ENCODE measurements around the gene NLGN2. TPM values are rescaled to one million over a fixed set of nuclear protein-coding genes. Genes with fewer than 3 reads are reported as not detected.

The NLGN2 gene
- total RNA-seq (2022; extraction: Qiagen RNA extraction; ENCODE audit: low read depth), result 13.0 to 21.8 TPM (median 16.6 TPM) in 5 replicates

DNA sequence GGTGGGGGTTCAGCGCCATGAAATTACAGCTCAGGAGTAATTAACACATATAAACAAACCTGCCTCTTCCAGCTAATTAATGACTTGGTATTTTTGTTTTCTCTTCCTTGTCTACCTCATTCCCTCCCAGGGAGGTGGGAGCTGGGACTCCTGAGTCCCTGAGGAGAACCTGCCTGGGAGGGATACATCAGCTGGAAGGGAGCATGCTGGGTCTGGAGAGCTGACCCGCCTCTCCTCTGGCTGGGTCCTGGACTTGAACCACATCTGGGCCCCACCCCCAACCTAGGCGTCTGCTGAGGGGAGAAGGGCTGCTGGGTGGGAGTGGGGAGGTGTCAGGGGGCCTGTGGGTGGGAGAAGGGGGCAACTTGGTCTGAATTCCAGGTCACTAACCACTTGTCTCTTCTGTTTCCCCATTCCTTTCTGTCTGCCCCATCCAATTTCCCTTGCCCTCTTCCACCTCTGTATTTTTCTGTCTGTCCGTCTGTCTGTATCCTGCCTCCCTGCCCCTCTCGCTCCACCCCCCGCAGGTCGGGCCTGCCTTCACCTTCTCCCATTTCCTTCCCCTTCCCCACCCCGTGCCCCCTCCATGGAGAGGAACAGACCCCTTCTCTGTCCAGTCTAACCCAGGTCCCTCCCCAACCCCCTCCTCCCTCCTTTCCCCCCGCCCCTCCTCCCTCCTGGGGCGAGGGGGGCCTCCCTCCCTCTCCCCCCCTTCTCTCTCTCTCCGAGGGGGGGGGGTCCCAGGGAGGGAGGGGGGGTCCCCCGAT, at the start of gene NLGN2:
Gene NLGN2 (plus strand): TSS at position 361 of the 767 bp plus-strand sequence. CDS start 411 bp downstream, outside the sequence.

DNA sequence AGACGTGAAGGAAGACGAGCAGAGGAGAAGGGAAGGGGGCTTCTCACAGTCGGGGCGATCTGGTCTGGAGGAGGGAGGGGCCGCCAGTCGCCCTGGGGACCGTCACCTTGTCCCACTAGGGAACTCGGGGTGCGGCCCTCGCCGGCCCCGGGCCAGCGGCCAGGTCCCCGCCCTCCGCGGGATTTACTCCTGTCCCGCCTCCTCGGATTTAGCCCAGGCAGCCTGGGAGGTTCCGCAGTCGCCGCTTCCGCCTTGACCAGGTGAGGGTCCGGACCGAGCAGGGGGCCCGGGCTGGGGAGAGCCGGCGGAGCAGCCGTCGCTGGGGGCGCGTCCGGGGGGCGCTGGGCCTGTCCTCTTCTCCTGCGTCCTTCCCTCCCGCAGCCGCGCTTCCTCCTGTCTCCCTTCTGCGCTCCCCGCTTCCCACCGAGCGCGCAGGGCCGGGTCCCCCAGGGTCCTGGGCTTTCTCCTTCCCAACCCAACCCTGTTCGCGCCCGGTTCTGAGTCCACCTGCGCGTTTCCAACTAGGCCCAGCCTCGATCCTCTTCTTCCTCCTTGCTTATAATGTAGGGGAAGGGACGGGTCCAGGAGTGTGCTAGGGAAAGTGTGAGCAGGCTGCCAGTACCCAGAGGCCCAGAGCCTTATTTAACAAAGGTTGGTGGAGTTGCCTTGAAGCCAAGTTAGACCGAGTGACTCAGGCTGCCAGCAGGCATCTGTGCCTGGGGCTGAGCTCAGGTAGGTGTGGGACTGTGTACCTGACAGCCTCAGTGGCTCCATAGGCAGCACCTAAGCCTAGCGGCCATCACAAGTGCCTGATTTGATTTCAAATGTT, 26.6 kb upstream of the NLGN2 start, which contains the start of gene TNK1:
Gene TNK1 (plus strand): TSS at position 235 of the 829 bp plus-strand sequence. CDS start 1,838 bp downstream, outside the sequence.

DNA sequence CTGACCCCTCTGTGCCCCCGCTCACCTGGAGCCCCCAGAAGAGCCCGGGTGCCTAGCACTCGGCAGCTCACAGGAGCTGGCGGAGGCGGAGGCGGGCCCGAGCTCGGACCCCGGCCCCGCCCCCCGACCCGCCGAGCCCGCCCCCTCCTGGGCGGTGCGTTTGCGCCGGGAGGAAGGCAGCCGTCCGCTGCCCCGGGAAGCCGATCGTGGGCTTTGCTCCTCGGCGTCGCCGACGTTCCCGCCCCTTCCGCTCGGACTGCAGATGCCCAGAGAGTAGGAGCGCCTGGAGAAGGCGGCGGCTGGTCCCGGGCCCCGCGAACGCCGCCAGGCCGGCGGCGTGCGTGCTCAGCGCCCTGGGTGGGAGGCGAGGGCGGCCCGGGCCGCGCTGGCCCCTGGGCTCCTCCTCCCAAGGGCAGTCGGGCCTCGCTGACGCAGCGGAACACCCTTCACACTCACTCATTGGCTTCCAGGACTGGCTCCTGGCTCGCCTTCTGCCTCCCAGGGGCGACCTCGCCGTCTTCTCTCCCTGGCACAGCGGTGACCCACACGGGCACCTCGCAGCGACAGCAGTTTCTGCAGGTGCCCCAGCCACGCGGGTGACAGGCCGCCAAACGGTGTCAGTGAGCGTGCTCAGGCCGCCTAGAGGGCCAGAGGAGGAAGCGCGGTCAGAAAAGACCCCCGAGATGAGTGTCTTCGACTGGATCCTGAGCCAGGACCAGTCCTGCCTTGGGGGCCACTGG, 13.0 kb upstream of the NLGN2 start, which contains the start of gene PLSCR3:
Gene PLSCR3 (minus strand): TSS at position 74 of the 740 bp plus-strand sequence. CDS start 415 bp downstream, outside the sequence.

DNA sequence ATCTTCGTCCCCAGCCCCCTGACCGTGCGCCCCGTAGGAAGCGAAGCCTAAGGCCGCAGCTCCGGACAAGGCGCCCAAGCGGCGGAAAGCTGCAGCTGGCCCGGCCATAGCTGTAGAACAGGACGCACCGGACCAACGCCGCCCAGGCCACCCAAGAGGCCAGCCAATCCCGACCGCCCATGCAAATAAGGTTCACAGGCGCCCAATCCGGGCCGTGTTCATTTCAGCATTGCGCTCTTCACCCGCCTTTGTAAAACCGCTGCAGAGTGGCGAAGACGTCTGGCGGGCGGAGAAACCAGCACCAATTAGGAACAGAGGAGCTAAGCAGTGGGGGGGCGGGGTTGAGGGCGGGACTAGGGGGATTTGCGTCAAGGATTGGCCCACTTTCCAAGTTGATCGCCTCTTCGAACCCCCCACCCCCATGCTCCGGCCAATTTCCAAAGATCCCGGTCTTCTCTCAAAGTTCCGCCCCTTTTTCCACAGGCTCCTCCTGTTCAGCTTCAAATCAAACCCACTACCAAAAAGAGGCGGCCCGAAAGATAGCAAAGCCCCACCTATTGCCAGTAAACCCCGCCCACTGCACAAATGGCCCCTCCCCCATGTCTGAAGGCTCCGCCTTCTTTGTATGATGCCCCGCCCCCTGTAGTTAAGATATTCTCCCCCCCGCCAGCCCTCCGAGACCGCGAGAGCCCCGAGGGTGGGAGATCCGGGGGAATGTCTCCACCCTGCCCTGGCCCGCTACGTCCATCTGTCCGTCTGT, 3.5 kb upstream of the NLGN2 start, which contains the start of gene TMEM256:
Gene TMEM256 (minus strand): TSS at position 121 of the 760 bp plus-strand sequence. CDS start 13 bp downstream, at position 108.

DNA sequence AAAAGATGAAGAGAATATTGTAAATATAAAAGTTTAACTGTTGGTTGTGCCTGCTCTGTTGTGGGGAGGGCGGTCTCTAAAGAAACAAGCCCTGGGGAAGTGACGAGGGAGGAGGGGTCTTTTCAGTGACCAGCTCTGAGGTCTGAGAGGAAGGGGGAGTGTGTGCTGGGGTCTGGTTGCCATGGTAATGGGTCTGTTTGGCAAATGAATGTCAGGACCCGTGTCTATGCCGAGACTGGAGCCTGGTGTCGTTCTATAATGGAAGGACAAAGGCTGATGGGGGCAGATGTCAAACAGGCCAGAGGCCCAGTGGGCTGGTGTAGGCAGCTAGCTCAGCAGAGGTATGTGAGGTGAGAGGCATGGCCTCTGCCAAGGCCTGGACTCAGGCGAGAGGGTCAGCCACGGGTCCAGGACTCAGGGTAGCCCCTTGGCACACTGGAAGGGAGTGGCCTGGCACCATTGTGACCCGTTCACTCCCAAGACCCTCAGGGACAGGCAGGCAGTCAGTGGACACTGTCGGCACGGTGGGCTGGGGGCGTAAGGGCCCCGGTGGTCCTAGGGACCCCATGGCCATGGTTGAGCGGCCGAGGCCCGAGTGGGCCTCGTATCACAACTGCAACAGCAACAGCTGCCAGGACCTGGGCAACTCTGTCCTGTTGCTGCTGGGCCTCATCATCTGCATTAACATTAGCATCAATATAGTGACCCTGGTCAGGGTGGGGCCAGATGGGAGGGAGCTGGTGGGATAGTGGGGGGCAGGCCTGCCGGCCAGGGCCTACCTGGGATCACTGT, 12.4 kb downstream of the NLGN2 start, which contains the start of gene SPEM1:
Gene SPEM1 (plus strand): TSS at position 506 of the 792 bp plus-strand sequence. CDS start 61 bp downstream, at position 567.

DNA sequence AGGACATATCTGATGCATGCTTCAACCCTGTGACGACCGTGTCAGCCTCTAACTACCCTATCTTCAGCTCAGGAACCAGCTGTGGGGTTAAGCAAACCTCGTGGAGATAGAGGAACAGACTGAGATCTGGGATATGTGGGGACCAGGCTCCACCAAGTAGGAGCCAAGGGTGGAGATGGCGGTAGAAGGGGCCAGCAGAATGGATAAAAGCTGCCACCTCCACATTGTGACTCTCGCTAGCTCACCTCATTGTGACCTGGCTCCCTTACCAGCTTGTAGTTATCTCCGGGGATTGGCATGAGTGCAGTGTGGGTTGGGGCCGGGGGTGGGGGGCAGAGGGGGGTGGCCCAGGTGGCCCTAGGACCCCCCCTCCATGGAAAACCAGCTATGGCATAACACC, 17.7 kb downstream of the NLGN2 start, which contains the start of gene SPEM2:
Gene SPEM2 (plus strand): TSS at position 301 of the 400 bp plus-strand sequence. CDS start 73 bp downstream, at position 374.

DNA sequence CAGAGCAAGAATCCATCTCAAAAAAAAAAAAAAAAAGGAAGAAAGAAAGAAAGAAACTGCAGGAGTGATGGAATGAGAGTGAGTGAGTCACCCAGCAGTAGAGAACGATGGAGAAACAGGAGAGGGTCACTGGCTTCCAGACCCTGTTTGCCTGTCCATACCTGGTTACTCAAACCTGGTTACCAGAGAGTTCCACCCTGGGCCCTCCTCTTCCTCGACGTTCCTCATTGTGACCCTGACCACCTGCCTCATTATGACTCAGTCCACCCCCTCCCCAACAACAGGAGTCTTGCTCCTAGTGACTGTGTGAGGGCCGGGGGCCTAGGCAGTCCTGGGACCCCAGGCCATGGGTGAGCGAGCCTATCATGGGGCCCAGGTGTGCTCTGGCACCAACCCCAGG, 20.9 kb downstream of the NLGN2 start, which contains the start of gene SPEM3:
Gene SPEM3 (plus strand): TSS at position 301 of the 400 bp plus-strand sequence. CDS start 46 bp downstream, at position 347.

DNA sequence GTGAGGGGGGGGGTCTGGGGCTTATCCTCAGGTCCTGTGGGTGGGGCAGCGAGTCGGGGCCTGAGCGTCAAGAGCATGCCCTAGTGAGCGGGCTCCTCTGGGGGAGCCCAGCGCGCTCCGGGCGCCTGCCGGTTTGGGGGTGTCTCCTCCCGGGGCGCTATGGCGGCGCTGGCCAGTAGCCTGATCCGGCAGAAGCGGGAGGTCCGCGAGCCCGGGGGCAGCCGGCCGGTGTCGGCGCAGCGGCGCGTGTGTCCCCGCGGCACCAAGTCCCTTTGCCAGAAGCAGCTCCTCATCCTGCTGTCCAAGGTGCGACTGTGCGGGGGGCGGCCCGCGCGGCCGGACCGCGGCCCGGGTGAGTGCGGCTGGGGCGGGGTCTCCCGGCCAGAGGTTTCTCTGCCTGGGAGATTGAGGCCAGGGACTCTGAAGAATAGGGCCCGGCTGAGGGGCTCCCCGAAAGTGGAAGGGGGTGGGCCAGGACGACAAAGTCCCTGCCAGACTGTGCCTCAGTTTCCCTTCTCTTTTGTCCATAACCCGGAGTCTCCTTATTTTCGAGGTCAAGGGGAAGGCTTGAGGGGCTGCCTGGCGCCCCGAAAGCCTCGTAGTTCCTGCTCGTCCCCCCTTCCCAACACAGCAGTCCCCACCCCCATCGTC, 31.9 kb downstream of the NLGN2 start, which contains the start of gene FGF11:
Gene FGF11 (plus strand): TSS at position 51 of the 651 bp plus-strand sequence. CDS start 109 bp downstream, at position 160.

DNA sequence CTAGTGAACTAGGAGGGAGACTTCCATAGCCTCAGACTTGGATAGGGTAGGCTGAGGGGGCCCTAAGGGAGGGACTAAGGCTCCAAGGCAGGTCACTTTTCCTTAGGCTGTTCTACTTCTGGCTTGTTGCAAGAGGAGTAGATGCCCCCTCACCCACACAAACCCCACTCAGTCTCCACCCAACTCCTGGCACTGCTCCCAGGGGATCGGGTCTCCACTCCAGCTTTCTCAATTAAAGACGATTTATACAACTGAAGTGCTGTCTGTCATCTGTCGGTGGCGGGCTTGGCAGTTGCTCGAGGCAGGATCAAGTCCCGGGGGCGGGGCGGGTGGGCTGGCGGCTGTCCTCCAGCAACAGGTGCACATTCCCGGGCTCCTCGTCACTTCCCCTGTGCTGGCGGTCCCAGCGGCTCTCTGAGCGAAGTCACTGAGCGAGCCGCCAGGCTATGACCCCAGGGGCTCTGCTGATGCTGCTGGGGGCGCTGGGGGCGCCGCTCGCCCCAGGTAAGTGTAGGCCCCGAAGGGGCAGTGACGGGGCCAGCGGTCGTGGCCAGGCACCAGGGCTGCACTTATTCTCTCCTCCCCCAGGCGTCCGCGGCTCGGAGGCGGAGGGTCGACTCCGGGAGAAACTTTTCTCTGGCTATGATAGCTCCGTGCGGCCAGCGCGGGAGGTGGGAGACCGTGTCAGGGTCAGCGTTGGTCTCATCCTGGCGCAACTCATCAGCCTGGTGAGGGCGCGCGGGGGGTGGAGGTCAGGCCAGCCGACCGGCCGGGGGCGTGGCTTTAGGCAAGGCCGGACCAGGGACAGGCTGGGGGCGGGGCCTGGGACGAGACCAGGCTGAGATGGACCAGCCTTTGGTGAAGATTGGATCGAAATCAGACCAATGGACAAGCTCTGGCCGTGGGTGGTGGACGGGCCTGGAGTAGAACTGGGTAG, 37.3 kb downstream of the NLGN2 start, which contains the start of gene CHRNB1:
Gene CHRNB1 (plus strand): TSS at position 380 of the 937 bp plus-strand sequence. CDS start 67 bp downstream, at position 447.

Other genes starting within 250 kb of the NLGN2 start
- 1.0 to 1.5 TPM (median 1.3 TPM) in 5 replicates for gene ASGR1, start 228.5 kb upstream of the NLGN2 start, total RNA-seq (2022; extraction: Qiagen RNA extraction; ENCODE audit: low read depth)
- gene DLG4, start 188.0 kb upstream of the NLGN2 start, total RNA-seq (2022; extraction: Qiagen RNA extraction; ENCODE audit: low read depth), result 7.2 to 10.7 TPM (median 8.9 TPM) in 5 replicates
- gene ACADVL, start 187.9 kb upstream of the NLGN2 start, total RNA-seq (2022; extraction: Qiagen RNA extraction; ENCODE audit: low read depth), result 373 to 531 TPM (median 506 TPM) in 5 replicates
- 26.1 to 39.5 TPM (median 37.0 TPM) in 5 replicates for gene DVL2, start 173.3 kb upstream of the NLGN2 start, total RNA-seq (2022; extraction: Qiagen RNA extraction; ENCODE audit: low read depth)
- gene PHF23, start 168.4 kb upstream of the NLGN2 start, total RNA-seq (2022; extraction: Qiagen RNA extraction; ENCODE audit: low read depth), result 82.3 to 110 TPM (median 92.2 TPM) in 5 replicates
- gene GABARAP, start 165.4 kb upstream of the NLGN2 start, total RNA-seq (2022; extraction: Qiagen RNA extraction; ENCODE audit: low read depth), result 678 to 759 TPM (median 700 TPM) in 5 replicates
- gene CTDNEP1, start 156.1 kb upstream of the NLGN2 start, total RNA-seq (2022; extraction: Qiagen RNA extraction; ENCODE audit: low read depth), result 210 to 241 TPM (median 229 TPM) in 5 replicates
- 110 to 138 TPM (median 124 TPM) in 5 replicates for gene ELP5, start 155.6 kb upstream of the NLGN2 start, total RNA-seq (2022; extraction: Qiagen RNA extraction; ENCODE audit: low read depth)
- 0.57 to 1.5 TPM (median 0.71 TPM) in 5 replicates for gene CLDN7, start 145.4 kb upstream of the NLGN2 start, total RNA-seq (2022; extraction: Qiagen RNA extraction; ENCODE audit: low read depth)
- gene SLC2A4, start 126.1 kb upstream of the NLGN2 start, total RNA-seq (2022; extraction: Qiagen RNA extraction; ENCODE audit: low read depth), result 0.07 to 0.29 TPM (median 0.17 TPM) in 5 replicates
- 0.32 to 0.80 TPM (median 0.41 TPM) in 5 replicates for gene YBX2, start 113.2 kb upstream of the NLGN2 start, total RNA-seq (2022; extraction: Qiagen RNA extraction; ENCODE audit: low read depth)
- gene EIF5A, start 100.2 kb upstream of the NLGN2 start, total RNA-seq (2022; extraction: Qiagen RNA extraction; ENCODE audit: low read depth), result 1,703 to 1,867 TPM (median 1,727 TPM) in 5 replicates
- gene GPS2, start 92.5 kb upstream of the NLGN2 start, total RNA-seq (2022; extraction: Qiagen RNA extraction; ENCODE audit: low read depth), result 86.5 to 109 TPM (median 99.7 TPM) in 5 replicates
- 21.8 to 31.5 TPM (median 27.2 TPM) in 5 replicates for gene NEURL4, start 78.5 kb upstream of the NLGN2 start, total RNA-seq (2022; extraction: Qiagen RNA extraction; ENCODE audit: low read depth)
- 0.74 to 8.9 TPM (median 4.6 TPM) in 5 replicates for gene ACAP1, start 71.3 kb upstream of the NLGN2 start, total RNA-seq (2022; extraction: Qiagen RNA extraction; ENCODE audit: low read depth)
- 10.7 to 15.4 TPM (median 12.9 TPM) in 5 replicates for gene KCTD11, start 55.7 kb upstream of the NLGN2 start, total RNA-seq (2022; extraction: Qiagen RNA extraction; ENCODE audit: low read depth)
- not detected in 5 replicates for gene TMEM95, start 52.7 kb upstream of the NLGN2 start, total RNA-seq (2022; extraction: Qiagen RNA extraction; ENCODE audit: low read depth)
- 1.5 to 2.1 TPM (median 1.9 TPM) in 5 replicates for gene TNK1, start 26.8 kb upstream of the NLGN2 start, total RNA-seq (2022; extraction: Qiagen RNA extraction; ENCODE audit: low read depth)
- gene PLSCR3, start 13.3 kb upstream of the NLGN2 start, total RNA-seq (2022; extraction: Qiagen RNA extraction; ENCODE audit: low read depth), result 35.0 to 47.4 TPM (median 36.8 TPM) in 5 replicates
- 183 to 235 TPM (median 214 TPM) in 5 replicates for gene TMEM256, start 3.7 kb upstream of the NLGN2 start, total RNA-seq (2022; extraction: Qiagen RNA extraction; ENCODE audit: low read depth)
- gene SPEM1, start 12.5 kb downstream of the NLGN2 start, total RNA-seq (2022; extraction: Qiagen RNA extraction; ENCODE audit: low read depth), result not detected in 5 replicates
- 0.08 TPM in 1 of 5 replicates, not detected in the others for gene SPEM2, start 17.8 kb downstream of the NLGN2 start, total RNA-seq (2022; extraction: Qiagen RNA extraction; ENCODE audit: low read depth)
- not detected in 5 replicates for gene SPEM3, start 21.0 kb downstream of the NLGN2 start, total RNA-seq (2022; extraction: Qiagen RNA extraction; ENCODE audit: low read depth)
- gene TMEM102, start 27.6 kb downstream of the NLGN2 start, total RNA-seq (2022; extraction: Qiagen RNA extraction; ENCODE audit: low read depth), result 8.7 to 15.2 TPM (median 12.6 TPM) in 5 replicates
- gene FGF11, start 31.7 kb downstream of the NLGN2 start, total RNA-seq (2022; extraction: Qiagen RNA extraction; ENCODE audit: low read depth), result 0.74 to 1.4 TPM (median 1.2 TPM) in 5 replicates
- 5.7 to 8.0 TPM (median 7.2 TPM) in 5 replicates for gene CHRNB1, start 37.2 kb downstream of the NLGN2 start, total RNA-seq (2022; extraction: Qiagen RNA extraction; ENCODE audit: low read depth)
- 17.8 to 24.3 TPM (median 22.7 TPM) in 5 replicates for gene ZBTB4, start 71.8 kb downstream of the NLGN2 start, total RNA-seq (2022; extraction: Qiagen RNA extraction; ENCODE audit: low read depth)
- not detected in 5 replicates for gene SLC35G6, start 73.6 kb downstream of the NLGN2 start, total RNA-seq (2022; extraction: Qiagen RNA extraction; ENCODE audit: low read depth)
- gene POLR2A, start 76.5 kb downstream of the NLGN2 start, total RNA-seq (2022; extraction: Qiagen RNA extraction; ENCODE audit: low read depth), result 62.1 to 84.5 TPM (median 77.7 TPM) in 5 replicates
- 8.8 to 13.0 TPM (median 10.7 TPM) in 5 replicates for gene TNFSF12, start 141.2 kb downstream of the NLGN2 start, total RNA-seq (2022; extraction: Qiagen RNA extraction; ENCODE audit: low read depth)
- 0.72 to 1.5 TPM (median 1.1 TPM) in 5 replicates for gene TNFSF13, start 150.9 kb downstream of the NLGN2 start, total RNA-seq (2022; extraction: Qiagen RNA extraction; ENCODE audit: low read depth)
- 93.8 to 107 TPM (median 95.9 TPM) in 5 replicates for gene SENP3, start 154.1 kb downstream of the NLGN2 start, total RNA-seq (2022; extraction: Qiagen RNA extraction; ENCODE audit: low read depth)
- 31.7 to 44.5 TPM (median 39.7 TPM) in 5 replicates for gene CD68, start 171.8 kb downstream of the NLGN2 start, total RNA-seq (2022; extraction: Qiagen RNA extraction; ENCODE audit: low read depth)
- 117 to 140 TPM (median 122 TPM) in 5 replicates for gene MPDU1, start 176.0 kb downstream of the NLGN2 start, total RNA-seq (2022; extraction: Qiagen RNA extraction; ENCODE audit: low read depth)
- 0.16 to 0.30 TPM (median 0.19 TPM) in 5 replicates for gene SOX15, start 182.2 kb downstream of the NLGN2 start, total RNA-seq (2022; extraction: Qiagen RNA extraction; ENCODE audit: low read depth)
- 52.7 to 63.1 TPM (median 62.0 TPM) in 5 replicates for gene FXR2, start 207.1 kb downstream of the NLGN2 start, total RNA-seq (2022; extraction: Qiagen RNA extraction; ENCODE audit: low read depth)
- gene SAT2, start 220.0 kb downstream of the NLGN2 start, total RNA-seq (2022; extraction: Qiagen RNA extraction; ENCODE audit: low read depth), result 70.6 to 108 TPM (median 81.7 TPM) in 5 replicates
- gene SHBG, start 222.3 kb downstream of the NLGN2 start, total RNA-seq (2022; extraction: Qiagen RNA extraction; ENCODE audit: low read depth), result 0.47 to 0.70 TPM (median 0.64 TPM) in 5 replicates
- gene ATP1B2, start 243.1 kb downstream of the NLGN2 start, total RNA-seq (2022; extraction: Qiagen RNA extraction; ENCODE audit: low read depth), result 0.13 to 0.42 TPM (median 0.27 TPM) in 5 replicates